IPS-18a (cell line): ENCODE data around the gene PRKCB.

Experiments used
- H3K27ac ChIP-seq: one replicate; pipeline ENCODE4 v1.5.1; 2013; ENCODE audit warnings: low read length
- H3K27me3 ChIP-seq: one replicate; pipeline ENCODE4 v1.6.1; 2013; ENCODE audit warnings: mild to moderate bottlenecking, low read length; ENCODE audit not compliant: control insufficient read depth, insufficient read depth
- H3K36me3 ChIP-seq: one replicate; pipeline ENCODE4 v1.6.1; 2013; ENCODE audit warnings: low read depth, low read length; ENCODE audit not compliant: control insufficient read depth
- H3K4me1 ChIP-seq: one replicate; pipeline ENCODE4 v1.6.1; 2013; ENCODE audit warnings: low read depth, low read length; ENCODE audit not compliant: control insufficient read depth
- H3K4me3 ChIP-seq: one replicate; pipeline ENCODE4 v1.5.1; 2013; ENCODE audit warnings: low read length
- H3K9ac ChIP-seq: one replicate; pipeline ENCODE4 v1.6.1; 2013; ENCODE audit warnings: mild to moderate bottlenecking, low read length, moderate library complexity
- H3K9me3 ChIP-seq: one replicate; pipeline ENCODE4 v1.6.1; 2013; ENCODE audit warnings: low read depth, low read length; ENCODE audit not compliant: control insufficient read depth

Gene PRKCB

DNA sequence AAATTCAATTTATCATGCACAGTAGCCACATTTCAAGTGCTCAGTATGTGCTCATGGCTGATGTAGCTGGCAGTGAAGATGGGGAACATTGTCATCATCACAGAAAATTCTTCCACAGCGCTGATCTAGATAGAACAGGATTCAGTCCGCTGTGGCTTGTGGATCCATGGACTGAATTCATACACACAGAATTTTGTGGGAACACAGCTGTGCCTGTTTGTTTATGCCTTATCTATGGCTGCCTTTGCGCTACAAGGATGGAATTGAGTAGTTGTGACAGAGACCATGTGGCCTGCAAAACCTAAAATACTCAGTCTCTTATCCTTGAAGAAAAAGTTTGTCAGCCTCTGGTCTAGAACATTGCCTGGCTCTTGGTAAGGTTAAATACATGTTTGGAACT is 128.4 kb downstream of the PRKCB start:
- Histone ChIP-seq H3K4me1 (peaks cover 6% of the 10 kb centered on the region), H3K9ac (no peak overlapping the region), H3K27me3 (no peaks in the 10 kb centered on the region), H3K36me3 (no peaks in the 10 kb centered on the region), H3K9me3 (no peaks in the 10 kb centered on the region), H3K4me3 (no peak overlapping the region), H3K27ac (no peak overlapping the region)

DNA sequence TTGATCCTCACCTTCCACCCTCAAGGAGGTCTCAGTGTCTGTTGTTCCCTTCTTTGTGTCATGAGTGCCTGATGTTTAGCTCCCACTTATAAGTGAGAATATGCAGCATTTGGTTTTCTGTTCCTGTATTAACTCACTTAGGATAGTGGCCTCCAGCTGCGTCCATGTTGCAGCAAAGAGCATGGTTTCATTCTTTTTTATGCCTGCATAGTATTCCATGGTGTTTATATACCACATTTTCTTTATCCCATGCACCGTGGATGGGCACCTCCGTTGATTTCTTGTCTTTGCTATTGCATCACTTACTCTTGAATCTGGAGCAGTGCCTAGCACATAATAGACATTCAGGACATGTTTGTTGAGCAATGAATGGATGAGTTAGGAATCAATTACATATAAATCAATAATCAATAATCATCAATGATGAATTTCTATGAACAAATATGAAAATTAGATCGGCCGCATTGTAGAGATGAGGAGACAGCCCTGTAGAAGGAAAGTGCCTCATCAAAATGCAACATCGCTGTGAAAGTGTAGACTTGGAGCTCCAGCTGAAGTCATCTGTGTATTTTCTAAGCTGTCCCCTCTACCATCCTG is 129.5 kb downstream of the PRKCB start:
- Histone ChIP-seq H3K4me3 (no peak overlapping the region), H3K27me3 (no peaks in the 10 kb centered on the region), H3K9me3 (no peaks in the 10 kb centered on the region), H3K27ac (no peak overlapping the region), H3K9ac (no peak overlapping the region), H3K36me3 (no peaks in the 10 kb centered on the region), H3K4me1 (peaks cover 6% of the 10 kb centered on the region)

DNA sequence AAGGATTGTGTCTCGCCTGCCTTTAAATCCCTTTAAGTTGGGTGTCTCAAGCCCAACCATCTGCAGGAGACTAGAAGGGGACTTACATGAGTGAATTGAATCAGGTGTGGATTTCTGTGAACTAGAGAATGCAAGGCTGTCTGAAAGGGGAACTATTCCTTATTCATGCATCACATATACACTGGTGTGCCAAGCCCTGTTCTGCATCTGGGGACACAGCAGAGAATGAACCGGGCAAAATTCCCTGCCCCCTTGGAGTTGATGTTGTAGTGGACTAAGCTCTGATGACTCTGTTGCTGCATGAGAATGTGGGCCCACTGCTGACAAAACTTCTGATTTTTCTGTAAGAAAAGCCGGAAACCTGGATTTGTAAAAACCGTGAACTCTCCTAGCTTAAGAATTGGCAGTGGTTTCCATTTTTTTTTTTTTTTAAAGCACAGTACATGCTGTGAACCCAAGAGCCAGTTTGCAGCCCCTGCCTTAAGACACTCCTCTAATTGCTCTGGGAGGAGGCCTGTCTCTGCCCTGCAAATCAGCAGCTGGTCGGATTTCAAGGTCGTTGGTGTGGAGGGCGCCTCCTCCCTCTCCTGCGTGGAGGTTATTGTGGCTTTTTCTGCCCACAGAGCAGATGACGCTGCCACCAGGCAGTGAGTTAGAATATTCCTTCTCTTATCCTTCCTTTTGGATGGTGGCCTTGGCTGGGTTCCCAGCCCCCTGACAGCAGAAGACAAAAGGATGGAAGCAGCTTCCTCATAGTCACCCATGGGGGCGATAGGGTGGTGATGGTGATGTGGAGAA is 131.0 kb downstream of the PRKCB start:
- H3K27ac ChIP-seq, result no peak overlapping the region

DNA sequence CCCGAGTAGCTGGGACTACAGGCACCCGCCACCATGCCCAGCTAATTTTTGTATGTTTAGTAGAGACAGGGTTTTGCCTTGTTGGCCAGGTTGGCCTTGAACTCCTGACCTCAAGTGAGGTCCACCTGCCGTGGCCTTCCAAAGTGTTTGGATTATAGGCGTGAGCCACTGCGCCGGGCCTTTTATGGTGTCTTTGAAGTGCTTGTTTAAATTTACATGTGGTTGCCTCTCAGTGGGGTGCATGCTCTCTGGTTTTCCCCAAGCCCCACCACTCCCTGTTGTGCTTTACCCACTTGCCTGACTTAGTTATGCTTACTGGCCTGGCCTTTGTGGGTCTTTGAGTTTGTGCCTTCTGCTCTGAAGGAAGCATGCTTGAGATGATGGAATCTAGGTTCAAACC is 132.0 kb downstream of the PRKCB start:
- peaks cover 6% of the 10 kb centered on the region for H3K4me1 ChIP-seq

More for the DNA sequence above, 131.0 kb downstream of the PRKCB start:
- H3K4me1 ChIP-seq, result peaks cover 6% of the 10 kb centered on the region
- no peak overlapping the region for H3K4me3 ChIP-seq
- H3K9ac ChIP-seq, result no peak overlapping the region
- no peaks in the 10 kb centered on the region for H3K9me3 ChIP-seq
- no peaks in the 10 kb centered on the region for H3K27me3 ChIP-seq
- no peaks in the 10 kb centered on the region for H3K36me3 ChIP-seq

DNA sequence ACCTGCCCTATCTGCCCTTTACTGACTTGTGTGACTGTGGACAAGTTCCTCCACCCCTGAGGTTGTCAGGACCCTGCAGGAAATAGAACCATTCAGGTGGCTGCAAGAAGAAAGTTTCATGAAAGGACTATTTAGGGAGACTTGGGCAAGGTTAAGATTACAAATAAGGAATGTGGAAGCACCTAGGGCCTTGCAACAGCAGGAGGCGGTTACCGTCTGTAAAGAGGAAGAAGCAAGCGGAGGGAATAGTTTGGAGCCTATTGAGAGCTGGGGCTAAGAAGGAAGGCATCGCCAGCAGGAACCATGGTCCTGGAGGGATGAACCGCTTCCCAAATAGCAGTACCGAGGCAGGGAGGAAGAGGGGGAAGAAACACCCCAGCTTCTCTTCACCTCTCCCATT is 132.4 kb downstream of the PRKCB start:
- H3K27ac ChIP-seq, result no peak overlapping the region
- peaks cover 6% of the 10 kb centered on the region for H3K4me1 ChIP-seq
- H3K27me3 ChIP-seq, result no peaks in the 10 kb centered on the region
- no peak overlapping the region for H3K9ac ChIP-seq
- no peaks in the 10 kb centered on the region for H3K36me3 ChIP-seq
- no peaks in the 10 kb centered on the region for H3K9me3 ChIP-seq
- H3K4me3 ChIP-seq, result no peak overlapping the region

More for the DNA sequence above, 132.0 kb downstream of the PRKCB start:
- H3K36me3 ChIP-seq, result no peaks in the 10 kb centered on the region
- no peak overlapping the region for H3K4me3 ChIP-seq
- H3K27ac ChIP-seq, result no peak overlapping the region
- no peaks in the 10 kb centered on the region for H3K9me3 ChIP-seq
- H3K27me3 ChIP-seq, result no peaks in the 10 kb centered on the region
- H3K9ac ChIP-seq, result no peak overlapping the region

DNA sequence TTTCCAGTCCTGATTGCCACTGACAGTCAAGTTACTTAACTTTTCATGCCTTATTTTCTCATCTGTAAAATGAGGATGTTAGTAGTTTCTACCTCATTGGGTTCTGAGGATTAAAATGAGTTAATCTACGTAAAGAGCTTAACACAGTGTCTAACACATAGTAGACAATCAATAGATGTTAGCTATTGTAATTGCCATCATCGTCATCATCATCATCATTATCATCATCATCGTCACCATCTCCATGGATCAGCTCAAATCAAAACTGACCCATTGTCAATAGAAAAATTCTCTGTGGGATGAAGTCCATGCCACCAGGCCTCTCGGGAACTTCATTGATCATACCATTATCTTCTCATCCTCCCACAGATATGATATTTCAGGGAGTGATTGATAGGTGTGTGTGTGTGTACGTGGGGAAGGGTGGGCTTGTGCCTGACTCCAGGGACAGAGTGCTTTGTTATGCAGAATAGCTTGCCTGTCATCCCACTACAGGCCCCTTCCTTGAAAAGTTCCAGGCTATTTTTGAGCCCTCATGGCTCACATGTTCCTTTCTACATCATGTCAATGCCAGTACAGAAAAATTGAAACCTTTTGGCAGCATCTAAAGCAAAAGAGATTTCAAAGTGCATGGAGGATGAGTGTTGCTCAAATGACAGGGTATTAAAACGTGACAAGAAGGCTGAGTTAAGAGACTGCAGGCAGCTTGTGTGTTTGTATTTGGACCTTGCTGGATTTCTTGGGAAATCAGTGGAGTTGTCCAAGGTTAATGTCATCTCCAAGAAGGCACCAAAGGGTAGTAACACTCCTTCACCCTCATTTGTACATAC is 133.9 kb downstream of the PRKCB start:
- H3K9me3 ChIP-seq, result no peaks in the 10 kb centered on the region
- H3K4me3 ChIP-seq, result no peak overlapping the region
- peaks cover 6% of the 10 kb centered on the region for H3K4me1 ChIP-seq
- no peaks in the 10 kb centered on the region for H3K36me3 ChIP-seq
- no peaks in the 10 kb centered on the region for H3K27me3 ChIP-seq
- H3K27ac ChIP-seq, result no peak overlapping the region
- H3K9ac ChIP-seq, result no peak overlapping the region

DNA sequence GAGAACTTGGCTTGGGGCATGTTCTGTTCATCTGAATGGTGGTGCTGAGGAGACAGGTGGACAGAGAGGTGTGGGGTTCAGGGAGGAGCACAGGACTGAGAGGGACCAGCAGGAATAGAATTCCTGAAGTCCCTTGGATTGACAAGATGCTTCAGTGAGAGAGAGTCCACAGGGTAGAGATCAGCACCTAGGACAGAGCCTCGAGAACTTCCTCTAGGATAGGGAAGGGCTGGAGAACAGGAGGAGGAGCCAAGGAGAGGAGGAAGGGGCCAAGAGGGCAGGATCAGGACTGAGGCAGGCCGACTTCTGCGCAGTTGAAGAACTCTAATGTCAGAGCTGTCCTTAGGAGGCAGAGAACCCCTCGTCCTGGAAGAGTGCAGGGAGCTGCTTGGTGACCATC is 138.4 kb downstream of the PRKCB start:
- no peak overlapping the region for H3K27ac ChIP-seq
- no peaks in the 10 kb centered on the region for H3K36me3 ChIP-seq
- peaks cover 7% of the 10 kb centered on the region for H3K4me1 ChIP-seq
- H3K27me3 ChIP-seq, result no peaks in the 10 kb centered on the region
- H3K4me3 ChIP-seq, result no peak overlapping the region
- H3K9ac ChIP-seq, result no peak overlapping the region
- H3K9me3 ChIP-seq, result no peaks in the 10 kb centered on the region

DNA sequence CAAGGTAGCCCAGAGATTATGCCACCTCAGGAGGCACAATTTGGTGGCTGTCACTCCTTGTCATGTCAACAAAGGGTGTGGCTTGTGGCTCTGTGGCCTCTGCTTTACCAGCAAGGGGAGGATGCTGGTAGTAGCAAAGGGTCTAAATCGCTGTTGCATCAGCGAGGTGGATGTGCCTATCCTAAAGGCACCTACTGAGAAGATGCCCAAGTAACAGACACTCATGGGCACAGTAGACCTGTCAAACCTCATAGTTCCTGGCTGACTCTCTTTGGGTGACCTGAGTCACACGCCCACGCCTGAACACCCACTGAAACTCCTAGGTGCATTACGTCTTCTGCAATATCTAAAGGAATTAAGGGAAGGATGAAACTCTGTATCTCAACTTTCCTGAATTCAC is 139.5 kb downstream of the PRKCB start:
- H3K9ac ChIP-seq, result no peak overlapping the region
- no peak overlapping the region for H3K4me3 ChIP-seq
- H3K4me1 ChIP-seq, result peaks cover 7% of the 10 kb centered on the region
- no peaks in the 10 kb centered on the region for H3K27me3 ChIP-seq
- H3K9me3 ChIP-seq, result no peaks in the 10 kb centered on the region
- H3K27ac ChIP-seq, result no peak overlapping the region
- H3K36me3 ChIP-seq, result no peaks in the 10 kb centered on the region

DNA sequence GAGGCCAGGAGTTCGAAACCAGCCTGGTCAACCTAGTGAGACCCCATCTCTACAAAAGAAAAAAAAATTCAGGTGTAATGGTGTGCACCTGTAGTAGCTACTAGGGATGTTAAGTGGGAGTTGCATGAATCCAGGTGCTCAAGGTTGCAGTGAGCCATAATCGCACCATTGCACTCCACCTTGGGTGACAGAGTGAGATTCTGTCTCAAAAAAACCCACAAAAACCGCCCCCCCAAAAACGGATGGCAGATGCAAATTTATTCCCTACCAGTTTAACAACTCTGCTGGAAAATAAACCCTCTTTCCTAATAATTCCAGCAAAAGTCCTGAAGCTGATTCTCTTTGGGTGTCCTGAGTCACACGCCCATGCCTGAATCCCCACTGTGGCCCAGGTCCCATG is 140.3 kb downstream of the PRKCB start:
- Histone ChIP-seq H3K4me1 (peaks cover 7% of the 10 kb centered on the region), H3K9ac (no peak overlapping the region), H3K27ac (no peak overlapping the region), H3K9me3 (no peaks in the 10 kb centered on the region), H3K4me3 (no peak overlapping the region), H3K27me3 (no peaks in the 10 kb centered on the region), H3K36me3 (no peaks in the 10 kb centered on the region)

DNA sequence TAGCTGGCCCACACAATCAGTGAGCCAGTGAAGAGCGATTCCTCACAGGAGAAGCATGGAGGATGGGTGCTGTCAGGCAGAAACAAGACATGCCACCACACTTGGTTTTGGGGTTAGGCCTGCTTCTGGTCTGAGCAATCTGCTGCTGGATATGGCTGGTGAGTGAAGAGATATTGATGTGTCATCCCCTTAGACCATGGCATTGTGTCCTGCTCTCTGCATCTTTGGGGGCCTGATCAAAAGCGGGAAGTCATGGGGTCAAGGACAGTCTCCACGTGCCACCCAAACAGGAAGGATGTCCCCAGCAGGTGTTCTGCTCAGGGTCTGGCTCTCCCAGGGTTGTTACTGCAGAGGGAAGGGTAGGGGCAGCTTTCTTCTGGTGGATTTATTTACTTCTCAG is 140.7 kb downstream of the PRKCB start:
- no peak overlapping the region for H3K27ac ChIP-seq
- no peaks in the 10 kb centered on the region for H3K36me3 ChIP-seq
- H3K9me3 ChIP-seq, result no peaks in the 10 kb centered on the region
- no peak overlapping the region for H3K9ac ChIP-seq
- peaks cover 7% of the 10 kb centered on the region for H3K4me1 ChIP-seq
- no peak overlapping the region for H3K4me3 ChIP-seq
- H3K27me3 ChIP-seq, result no peaks in the 10 kb centered on the region

DNA sequence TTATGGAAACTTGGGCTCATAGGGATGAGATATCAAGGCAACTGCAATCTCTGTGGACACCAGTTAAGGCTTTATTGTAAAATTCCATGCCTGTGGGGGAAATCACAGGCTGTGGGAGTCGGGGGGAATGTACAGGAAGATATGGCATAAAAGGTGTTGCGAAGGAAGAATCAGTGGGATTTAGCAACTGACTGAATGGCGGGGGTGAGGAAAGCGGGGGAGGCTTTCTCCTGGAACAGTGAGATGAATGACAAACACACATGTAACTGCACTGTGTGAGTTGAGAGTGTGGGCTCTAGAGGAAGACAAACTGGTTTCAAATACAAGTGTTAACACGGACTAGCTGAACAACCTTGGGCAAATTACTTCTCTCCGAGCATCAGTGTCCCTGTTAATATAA is 143.7 kb downstream of the PRKCB start:
- Histone ChIP-seq H3K27ac (no peak overlapping the region), H3K36me3 (no peaks in the 10 kb centered on the region), H3K9ac (no peak overlapping the region), H3K9me3 (no peaks in the 10 kb centered on the region), H3K4me1 (peaks cover 7% of the 10 kb centered on the region), H3K27me3 (no peaks in the 10 kb centered on the region), H3K4me3 (no peak overlapping the region)
